T-helper 1 cell treated with Interleukin-12 subunit alpha and Interleukin-12 subunit beta and Interleukin-4 antibody, amounts not matched to agents 30 ng/mL and 1 ng/mL, for 36 hours (primary cell): ENCODE results near the gene ATP9B. TPM values are rescaled to one million over a fixed set of nuclear protein-coding genes. Genes with fewer than 3 reads are reported as not detected.

ENCODE experiments used
- intact Hi-C: fragments of 100-400 bp; cut with micrococcal nuclease; formaldehyde crosslinking; loops from one replicate; pipeline ENCODE4 v1.15.1; 2024
- total RNA-seq: library from RNA; stranded (reverse); gene quantifications from 2 replicates; pipeline ENCODE4 v1.2.3, GENCODE V29; 2022

The ATP9B gene
- total RNA-seq, 1 donor from 2014 or later, result 27.7 TPM

DNA sequence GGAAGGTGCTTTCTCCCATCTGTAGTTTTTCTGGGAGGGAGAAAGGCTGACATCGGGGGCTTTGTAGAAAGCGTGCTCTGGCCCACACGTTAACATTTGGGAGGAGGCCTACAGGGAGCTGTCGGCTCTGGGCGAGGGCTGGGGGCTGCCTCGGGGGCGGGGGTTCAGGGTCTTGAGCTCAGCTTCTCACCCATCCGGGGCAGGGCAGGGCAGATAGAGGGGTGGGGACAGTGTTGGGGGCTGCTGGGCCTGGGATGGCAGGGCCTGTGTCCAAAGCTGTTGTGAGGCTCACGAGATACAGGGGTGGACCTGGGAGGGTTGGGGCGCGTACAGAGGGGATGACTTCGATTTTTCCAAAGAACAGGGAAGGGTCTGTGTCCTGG is 353.6 kb downstream of the ATP9B start:
- intact Hi-C loops, result no loop called here

DNA sequence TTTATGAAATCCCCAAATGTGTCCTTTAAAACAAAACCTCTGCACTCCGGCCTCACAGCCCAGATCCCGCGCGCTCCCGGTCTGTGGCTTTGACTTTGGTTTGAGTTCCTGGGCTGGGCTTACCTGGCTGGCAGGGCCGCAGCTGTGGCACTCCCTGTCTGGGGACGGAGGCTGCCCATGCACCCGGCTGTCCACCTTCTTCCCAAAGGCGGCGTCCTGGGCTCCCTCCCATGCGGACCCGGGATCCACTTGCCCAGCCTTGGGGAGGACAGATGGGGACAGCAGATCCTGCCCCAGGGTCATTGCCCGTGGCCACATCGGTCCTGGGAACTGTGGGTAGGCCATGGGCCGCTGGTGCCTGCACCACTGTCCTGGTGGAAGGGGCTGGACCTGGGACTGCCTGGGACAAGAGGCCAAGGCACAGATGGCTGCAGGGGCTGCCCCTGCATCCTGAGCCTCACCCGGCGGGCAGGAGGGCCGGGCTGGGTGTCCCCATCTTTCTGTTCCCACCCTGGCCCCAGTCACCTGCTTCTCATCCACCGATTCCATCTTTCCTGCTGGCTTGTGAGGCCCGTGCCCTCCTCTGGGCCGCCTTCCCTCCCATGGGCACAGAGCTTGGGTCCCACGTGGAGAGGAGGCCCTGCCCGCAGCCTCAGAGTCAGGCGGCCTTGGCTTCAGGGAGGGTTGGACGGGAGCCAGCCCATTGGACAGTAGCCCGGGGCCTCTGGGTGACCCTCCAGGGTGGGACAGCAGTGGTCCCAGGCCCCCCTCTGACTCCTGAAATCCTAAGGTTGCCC is 354.2 kb downstream of the ATP9B start:
- intact Hi-C loops, result no loop called here

DNA sequence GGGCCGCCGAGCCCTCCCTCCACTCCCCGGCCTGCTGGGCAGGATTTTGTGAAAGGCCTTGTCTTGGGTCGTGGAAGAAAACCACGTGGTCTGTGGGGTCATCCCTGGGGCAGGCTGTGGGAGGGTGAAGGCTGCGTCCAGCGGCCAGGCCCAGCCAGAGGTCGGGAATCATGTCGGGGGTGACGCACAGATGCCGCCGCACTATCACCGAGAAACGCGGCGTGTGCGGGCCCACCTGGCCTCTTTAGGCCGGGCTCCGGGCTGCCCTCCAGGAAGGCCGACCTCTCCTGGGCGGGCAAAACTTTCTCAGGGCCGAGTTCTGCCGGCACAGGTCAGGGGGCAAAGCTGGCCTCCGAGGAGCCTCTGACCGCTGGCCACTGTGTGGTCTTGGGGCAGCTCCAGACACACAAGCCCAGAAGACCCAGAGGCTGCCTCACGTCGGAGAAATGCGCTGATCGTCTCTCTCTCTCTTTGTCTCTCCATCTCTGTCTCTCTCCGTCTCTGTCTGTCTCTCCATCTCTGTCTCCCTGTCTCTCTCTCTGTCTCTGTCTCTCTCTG is 354.9 kb downstream of the ATP9B start:
- intact Hi-C loops, result no loop called here

DNA sequence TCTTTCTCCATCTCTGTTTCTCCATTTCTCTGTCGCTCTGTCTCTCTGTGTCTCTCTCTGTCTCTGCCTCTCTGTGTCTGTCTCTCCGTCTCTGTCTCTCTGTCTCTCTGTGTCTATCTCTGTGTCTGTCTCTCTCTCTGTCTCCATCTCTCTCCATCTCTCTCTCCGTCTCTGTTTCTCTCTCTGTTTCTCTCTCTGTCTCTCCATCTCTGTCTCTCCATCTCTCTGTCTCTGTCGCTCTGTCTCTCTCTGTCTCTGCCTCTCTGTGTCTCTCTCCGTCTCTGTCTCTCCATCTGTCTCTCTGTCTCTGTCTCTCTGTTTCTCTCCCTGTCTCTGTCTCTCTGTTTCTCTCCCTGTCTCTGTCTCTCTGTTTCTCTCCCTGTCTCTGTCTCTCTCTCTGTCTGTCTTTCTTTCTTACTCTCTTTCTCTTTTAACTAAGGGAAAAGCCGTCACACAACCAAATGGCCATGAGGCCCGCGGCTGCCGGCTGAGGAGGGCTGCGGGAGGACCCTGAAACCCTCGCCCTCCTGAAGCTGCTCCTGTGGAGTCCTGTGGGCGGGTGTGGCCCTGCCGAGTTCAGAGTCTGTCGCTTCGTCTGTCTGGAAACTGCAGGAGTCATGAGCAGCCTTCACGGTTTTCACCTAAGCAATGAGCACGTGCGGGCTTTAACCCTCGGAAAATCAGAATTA is 355.8 kb downstream of the ATP9B start:
- intact Hi-C loops, result no loop called here

DNA sequence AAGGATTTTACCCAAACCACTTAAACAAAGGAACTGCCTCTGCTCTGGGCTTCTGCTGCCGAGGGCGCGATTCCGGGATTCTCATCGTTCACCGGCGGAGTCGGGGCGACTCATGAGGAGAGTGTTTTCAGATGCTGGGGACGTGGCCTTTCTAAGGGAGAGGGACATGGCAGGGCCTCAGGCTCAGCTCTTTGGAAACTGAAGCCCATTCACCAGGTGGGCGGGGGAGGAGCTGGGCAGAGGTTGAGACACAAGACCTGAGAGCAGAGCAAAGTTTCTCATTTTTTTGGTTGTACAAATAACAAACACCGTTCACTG is 356.3 kb downstream of the ATP9B start:
- intact Hi-C loops, result no loop called here

DNA sequence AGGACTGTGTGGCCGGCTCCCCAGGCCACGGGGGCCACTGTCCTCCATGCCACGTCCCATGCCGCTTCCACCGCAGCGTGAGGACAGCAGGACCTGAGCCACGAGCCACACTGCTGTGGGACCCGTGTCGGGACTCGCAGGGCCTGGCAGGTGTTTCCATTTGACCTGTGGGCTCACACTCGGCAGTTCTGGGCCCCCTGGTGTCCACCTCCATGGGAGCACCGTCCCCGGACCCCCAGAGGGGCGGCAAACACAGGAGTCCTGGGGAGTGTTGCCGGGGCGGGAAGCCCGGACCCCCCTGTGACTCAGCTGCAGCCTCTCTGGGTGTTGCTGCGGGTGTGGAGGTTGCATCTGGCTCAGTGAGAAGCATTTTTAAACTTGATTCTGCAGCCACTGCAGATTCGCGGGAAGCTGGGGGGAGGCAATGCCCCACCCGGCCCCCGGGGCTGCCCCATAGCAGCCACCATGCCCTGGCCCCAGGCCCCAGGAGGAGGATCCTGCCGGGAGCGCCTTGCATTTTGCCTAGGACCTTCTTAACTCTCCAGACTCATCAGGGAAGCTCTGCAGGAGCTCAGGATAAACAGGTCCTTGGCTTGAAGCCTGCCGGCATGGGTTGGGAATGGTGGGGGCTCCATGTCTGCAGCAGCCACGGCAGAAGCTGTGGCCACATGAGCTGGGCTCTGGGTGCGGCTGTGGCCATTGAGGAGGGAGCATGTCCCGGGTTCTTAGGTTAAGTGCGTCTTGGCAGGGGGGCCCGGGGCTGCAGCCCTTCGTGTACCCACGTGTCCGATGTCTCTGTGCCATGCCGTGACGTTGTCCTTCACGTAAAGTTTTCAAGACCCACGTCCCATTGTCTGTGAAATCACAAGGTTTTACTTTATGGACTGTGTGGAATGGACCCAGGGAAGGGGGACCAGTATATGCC is 357.4 kb downstream of the ATP9B start:
- intact Hi-C loops, result no loop called here

DNA sequence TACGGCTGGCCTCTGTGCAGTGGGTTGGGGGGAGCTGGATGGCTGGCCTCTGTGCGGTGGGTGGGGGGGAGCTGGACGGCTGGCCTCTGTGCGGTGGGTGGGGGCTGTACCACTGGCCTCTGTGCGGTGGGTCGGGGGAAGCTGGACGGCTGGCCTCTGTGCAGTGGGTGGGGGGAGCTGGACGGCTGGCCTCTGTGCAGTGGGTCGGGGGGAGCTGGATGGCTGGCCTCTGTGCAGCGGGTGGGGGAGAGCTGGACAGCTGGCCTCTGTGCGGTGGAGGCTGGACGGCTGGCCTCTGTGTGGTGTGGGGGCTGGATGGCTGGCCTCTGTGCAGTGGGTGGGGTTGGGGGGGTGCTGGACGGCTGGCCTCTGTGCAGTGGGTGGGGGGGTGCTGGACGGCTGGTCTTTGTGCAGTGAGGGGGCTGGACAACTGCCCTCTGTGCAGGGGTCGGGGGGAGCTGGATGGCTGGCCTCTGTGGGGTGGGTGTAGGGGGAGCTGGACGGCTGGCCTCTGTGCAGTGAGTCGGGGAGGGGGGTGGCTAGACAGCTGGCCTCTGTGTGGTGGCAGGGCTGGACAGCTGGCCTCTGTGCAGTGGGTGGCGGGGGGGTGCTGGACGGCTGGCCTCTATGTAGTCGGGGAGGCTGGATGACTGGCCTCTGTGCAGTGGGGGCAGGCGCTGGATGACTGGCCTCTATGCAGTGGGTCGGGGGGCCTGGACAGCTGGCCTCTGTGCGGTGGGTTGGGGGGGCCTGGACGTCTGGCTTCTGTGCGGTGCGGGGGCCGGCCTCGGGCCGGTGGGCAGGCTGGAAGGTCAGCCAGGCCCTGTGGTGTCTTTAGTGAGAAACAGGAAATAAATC is 358.4 kb downstream of the ATP9B start:
- intact Hi-C loops, result no loop called here

Other genes with a start within 250 kb of the ATP9B start
- gene SALL3, start 89.6 kb upstream of the ATP9B start, total RNA-seq, result not detected in 2 replicates